CD4-positive, alpha-beta T cell treated with Interleukin-21 for 1 hour (primary cell): ENCODE data around the gene ABHD12.
A peak's percentile ranks its signal among the peaks of the same experiment; 100 is the strongest.

Experiments used
- DNase-seq: peaks from one replicate; pipeline ENCODE4 v3.0.0-alpha.2; 2020

Gene ABHD12

DNA sequence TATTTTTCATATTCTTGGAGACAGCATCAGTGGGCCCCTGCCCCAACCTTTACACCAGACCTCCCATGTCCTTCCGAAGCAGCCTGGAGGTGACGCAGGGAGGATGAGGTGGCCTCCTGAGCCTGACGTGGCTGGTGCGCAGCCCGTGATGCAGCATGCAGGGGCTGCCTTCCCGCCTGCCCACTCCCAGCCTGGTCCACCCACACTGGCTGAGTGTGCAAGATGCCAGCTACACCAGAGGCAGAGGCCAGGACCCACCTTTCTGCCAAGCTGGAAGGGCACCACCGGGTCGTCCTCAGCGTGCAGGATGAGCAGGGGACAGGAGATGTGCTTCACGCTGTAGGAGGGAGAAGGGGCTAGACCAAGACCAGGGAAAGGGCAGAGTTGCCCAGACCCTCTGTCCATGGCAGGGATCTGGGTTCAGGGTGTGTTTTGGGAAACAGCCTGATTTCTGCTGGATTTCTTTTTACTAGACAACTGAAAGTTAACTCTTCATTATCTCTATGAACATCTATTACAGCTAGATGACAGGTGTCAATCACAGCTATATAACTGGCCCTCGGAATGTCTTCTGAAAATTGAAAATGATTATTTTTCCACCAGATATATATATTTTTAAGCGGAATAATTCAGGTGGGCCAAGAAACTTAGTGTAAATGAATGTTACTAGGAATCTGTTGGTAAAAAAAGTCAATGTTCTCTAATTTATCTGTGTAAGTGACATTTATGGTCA, 87.2 kb downstream of the ABHD12 start:
- DNase-seq = no peak

DNA sequence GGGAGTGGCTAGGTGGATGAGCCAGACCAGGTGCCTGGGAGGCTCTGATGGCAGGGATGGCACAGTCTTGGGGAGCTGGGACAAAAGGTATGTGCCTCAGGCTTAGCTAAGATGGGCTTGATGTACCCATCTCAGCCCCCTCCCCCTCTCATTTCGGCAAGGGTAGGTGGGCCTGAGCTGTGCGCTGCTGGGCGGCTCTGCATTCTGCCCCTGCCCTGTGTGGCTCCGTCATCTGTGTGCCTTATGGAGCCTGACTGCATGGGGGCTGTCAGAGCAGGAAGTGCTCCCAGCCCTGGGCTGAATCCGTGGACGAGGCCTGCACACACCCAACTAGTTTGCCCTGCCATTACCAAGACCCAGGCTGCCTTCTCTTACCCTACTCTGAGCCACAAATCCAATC, 88.0 kb downstream of the ABHD12 start:
- DNase-seq = no peak

DNA sequence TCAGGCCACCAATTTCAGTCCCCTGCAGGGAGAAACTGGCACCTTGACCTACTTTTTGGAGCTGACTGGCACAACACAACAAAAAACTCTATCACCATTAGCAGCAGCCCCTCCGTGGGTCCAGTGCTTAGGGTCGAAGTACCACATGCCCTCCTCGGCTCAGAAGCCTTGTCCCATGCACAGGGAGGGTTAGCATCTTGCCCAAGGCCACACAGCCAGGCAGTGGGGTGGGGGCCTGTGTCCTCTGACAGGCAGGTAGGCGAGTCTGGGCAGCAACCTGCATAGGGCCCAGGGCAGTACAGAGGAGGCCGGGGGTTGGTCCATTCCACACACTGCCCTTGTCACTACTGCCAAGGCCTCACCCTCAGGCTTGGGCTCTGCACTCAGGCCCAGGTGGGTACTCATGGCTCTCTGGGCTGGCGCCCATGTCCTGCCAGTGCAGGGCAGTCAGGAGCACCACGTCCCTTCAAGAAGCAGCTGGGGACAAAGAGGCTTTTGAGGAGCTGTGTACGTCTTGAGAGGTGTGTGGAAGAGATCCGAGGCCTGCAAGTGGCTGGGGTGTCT, 89.2 kb downstream of the ABHD12 start:
- DNase-seq = no peak

DNA sequence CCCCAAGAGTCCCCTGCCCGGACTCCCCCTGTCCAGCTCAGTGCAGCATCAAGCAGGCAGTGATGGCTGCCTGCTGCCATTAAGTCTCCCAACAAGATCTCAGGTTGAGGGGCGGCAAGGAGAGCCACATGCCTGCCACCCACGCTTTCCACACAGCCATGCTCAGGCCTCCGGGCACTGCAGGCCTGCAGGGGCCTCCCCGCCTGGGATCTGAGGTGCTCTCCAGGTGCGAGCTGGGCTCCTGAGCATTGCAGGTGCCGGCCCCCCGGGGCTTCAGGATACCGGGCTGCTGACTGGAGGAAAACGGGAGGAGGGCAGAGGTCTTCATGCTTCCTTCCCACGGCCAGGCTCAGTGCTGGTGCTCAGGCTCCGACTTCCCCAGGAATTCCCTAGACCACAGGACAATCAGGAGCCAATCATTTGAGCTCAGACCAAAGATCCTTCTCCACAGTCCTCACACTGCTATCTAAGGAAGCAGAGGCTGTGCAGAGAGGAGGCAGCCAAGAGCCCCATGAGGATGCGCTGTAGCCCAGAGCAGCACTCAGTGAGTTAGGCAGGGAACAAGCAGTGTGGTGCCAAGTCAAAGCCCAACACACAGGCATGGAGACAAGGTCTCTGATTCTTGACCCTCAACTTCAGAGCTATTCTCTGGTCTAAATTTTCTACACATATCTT, 90.0 kb downstream of the ABHD12 start:
- no peak for DNase-seq

DNA sequence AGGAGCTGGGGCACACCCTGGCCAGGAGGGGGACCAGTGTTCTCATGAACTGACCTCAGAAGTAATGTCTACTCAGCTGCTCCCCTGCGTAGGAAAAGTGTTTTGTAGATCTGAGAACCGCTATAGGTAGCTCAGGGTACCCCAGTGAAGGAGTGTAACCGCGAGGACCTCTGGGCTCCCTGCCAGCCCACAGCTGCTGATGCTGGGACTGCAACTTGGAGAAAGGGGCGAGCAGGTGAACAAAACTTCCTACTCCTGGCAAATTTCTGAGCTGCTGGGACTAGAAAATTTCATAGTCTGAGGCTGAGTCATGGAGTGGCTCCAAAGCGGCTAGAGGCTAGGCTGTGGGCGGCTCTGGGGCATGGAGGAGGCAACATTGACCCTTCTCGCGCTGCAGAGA, 90.8 kb downstream of the ABHD12 start:
- no peak for DNase-seq

DNA sequence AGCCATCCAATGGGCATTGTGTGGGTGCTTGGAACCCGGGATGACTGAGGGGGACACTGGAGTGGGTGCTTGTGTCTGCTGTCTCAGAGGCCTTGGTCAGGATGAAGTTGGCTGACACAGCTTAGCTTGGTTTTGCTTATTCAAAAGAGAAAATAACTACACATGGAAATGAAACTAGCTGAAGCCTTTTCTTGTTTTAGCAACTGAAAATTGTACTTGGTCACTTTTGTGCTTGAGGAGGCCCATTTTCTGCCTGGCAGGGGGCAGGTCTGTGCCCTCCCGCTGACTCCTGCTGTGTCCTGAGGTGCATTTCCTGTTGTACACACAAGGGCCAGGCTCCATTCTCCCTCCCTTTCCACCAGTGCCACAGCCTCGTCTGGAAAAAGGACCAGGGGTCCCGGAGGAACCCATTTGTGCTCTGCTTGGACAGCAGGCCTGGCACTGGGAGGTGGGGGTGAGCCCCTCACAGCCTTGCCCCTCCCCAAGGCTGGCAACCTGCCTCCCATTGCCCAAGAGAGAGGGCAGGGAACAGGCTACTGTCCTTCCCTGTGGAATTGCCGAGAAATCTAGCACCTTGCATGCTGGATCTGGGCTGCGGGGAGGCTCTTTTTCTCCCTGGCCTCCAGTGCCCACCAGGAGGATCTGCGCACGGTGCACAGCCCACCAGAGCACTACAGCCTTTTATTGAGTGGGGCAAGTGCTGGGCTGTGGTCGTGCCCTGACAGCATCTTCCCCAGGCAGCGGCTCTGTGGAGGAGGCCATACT, 93.3 kb downstream of the ABHD12 start:
- no peak for DNase-seq

DNA sequence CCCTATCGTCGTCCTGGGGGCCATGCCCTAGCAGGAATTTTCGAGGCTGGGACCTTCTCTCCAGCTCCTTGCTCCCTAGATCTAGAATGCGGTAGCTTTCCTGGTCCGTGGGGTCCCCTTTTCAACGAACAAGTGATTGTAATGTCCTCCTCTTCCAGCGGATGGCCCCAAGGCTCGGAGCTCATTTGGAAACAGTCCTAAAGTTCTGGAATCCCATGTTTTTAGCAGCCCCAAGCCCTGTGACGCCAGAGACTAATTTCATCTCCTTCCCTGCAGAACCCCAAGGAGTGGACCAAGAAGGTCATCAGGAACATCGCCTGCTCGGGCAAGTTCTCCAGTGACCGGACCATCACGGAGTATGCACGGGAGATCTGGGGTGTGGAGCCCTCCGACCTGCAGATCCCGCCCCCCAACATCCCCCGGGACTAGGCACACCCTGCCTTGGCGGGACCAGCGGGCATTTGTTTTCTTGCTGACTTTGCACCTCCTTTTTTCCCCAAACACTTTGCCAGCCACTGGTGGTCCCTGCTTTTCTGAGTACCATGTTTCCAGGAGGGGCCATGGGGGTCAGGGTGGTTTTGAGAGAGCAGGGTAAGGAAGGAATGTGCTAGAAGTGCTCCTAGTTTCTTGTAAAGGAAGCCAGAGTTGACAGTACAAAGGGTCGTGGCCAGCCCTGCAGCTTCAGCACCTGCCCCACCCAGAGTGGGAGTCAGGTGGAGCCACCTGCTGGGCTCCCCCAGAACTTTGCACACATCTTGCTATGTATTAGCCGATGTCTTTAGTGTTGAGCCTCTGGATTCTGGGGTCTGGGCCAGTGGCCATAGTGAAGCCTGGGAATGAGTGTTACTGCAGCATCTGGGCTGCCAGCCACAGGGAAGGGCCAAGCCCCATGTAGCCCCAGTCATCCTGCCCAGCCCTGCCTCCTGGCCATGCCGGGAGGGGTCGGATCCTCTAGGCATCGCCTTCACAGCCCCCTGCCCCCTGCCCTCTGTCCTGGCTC, 94.2 kb downstream of the ABHD12 start:
- peak; percentile 11 for DNase-seq

DNA sequence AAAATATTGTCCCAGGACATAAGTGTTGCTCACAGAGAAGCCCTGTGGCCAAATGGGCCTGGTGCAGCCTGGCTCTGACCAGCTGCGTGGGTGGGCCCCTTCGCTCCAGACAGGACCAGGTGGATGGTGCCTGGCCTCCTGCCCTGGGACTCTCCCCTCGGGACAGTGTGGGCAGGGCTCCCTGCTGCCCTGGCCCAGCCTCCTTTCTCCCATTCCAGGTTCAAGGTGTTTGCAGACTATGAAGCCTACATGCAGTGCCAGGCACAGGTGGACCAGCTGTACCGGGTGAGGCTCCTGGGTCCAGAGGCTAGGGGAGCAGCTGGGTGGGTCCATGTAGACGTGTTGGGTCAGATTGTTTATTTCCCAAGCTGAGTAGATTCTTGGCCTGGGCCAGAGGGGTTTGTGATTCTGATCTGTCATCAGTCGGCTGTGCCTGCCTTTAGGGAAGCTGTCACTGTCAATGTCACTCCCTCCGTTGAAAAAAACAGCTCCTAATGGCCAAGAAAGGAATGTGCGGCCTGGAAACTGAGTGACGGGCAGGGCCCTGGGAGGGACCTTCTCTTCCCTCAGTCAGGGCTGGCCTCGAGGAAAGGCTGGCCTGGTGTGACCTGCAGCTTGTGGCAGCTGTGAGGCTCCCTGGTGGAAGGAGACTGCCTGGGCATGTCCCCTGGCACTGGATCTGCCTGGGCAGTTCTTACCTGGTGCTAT, 95.1 kb downstream of the ABHD12 start:
- no peak for DNase-seq

DNA sequence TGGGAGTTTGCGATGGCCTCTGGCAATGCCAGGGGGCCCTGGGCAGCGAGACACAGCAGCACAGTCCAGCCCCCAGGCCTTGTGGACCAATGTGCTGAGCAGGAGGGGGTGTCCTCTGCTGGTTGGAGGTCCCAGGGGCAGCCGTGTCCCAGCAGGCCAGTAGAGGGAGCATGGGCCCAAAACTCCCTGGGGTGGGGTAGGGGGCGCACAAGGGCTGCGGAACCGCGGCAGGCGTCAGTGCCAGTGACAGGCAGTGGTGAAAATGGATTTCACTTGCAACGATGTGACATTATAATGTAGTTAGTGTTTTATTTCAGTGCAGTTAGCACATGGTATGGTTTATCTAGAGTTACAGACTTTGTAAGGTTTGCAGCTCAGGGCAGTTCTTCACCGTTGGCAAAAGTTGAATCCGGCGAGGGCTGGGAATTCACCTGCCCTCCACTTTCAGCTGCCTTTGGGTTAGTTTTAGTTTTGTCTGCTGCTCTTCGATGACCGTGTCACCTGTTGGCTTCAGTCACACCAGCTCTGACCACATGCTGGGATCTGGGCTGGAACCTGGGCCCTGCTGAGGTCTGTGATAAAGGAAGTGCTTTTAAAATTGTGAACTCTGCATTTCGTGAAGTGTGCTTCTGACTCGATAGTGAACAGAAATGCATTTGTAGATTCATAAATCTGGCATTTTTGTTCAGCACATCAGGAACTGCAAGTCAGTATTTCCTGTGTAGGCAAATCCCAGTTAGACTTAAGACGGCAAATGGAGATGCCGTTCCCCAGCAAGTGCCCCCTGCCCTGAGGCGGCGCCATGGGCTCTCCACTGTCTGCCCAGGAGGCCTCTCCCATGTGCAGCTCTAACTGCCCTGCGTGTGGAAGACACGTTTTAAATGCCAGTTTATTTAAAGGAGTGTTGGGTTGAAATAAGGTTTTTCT, 95.9 kb downstream of the ABHD12 start:
- DNase-seq = peak; percentile 61

DNA sequence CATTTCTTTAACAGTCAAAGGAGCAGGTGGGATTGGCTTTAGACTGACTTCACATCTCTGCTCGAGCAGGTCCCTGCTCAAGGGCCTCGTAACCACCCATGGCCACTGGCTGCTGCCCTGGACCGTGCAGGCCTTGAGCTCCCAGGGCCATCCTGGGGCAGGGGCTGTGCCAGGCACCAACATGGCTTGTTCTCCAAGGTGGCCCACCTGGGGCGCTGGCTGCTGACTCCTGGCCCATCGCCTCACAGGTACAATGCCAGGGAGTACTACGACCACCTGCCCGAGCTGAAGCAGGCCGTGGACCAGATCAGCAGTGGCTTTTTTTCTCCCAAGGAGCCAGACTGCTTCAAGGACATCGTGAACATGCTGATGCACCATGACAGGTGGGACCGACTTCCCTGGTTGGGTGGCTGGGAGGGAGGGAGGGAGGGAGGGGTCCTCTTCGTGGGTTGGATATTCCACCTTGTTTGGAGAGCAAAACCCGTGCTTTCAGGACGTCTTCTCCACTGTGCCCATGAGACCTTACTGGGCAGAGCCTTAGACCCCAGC, 96.7 kb downstream of the ABHD12 start:
- DNase-seq = no peak

DNA sequence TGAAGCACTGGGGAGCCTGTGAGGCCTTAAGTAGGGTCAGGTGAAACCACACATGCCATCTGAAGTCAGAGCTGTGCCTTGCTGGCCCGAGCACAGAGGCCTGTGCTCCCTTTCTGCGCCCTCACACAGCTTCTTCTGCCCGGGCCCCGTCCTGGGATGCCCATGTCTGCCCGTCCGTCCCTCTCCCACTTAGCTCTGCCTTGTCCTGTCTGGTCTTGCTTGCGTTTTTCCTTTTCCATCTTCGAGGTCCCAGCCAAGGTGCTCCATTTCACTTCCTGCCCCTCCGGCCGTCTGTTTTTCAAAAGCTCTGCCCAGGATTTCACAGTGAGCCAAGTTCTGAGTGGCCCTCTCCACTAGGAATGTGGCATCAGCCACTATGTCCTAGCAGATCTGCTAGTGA, 97.1 kb downstream of the ABHD12 start:
- DNase-seq = no peak

DNA sequence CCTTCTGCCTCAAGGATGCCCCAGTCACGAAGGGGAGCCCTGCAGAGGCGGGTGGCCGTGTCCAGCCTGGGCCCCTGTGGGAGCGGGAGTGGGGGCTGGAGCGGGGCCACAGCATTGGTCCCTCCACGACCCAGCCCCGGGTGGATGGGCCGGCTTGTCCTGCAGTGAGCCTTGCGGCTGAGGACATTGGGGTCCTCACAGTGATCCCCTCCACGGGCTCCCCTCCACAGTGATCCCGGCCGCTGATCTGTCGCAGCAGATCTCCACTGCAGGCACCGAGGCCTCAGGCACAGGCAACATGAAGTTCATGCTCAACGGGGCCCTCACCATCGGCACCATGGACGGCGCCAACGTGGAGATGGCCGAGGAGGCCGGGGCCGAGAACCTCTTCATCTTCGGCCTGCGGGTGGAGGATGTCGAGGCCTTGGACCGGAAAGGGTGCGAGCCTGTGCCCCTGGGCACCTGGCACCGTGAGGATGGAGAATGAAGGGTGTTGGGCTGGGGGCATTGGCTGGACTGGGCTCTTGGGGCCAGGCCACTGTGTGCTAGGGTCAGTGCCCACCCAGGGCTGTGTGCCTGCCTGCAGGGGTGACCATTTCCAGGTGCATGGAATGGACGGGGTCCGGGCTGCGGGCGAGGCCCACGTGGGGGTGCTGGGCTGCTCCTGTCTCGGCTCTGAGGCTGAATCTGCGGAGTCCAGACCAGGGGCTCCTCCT, 98.3 kb downstream of the ABHD12 start:
- DNase-seq = no peak

DNA sequence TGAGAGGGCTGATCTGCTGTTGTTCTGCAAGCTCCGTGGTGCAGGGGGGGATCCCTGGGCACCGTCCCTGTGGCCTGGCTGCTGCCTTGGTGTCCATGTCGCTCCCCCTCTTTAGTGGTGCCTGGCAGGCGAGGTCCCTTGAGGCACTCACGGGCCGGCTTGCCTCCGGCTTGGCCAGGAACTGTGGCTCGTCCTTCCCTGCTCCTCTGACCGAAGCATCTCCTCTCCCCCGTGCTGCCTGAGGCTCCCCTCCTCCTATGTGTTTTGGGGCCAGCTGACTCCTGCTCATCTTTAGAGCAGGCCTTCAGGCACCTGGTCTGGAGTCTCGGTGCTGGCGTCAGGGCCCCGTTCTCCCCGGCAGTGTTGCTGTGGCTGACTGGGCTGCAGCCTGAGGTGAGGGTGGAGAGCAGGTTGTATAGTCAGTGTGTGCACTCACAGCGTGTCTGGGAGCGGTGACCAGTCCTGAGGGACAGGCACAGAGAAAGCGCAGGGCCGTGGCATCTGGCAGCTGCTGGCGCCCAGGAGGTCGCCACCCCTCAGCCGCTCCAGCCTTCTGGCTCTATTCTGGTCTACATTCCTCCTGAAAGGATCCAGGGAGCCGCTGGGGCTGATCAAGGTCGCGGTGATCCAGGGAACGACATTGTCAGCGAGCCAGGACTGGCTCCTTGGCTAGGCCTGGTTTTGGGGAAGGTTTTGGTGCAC, 99.1 kb downstream of the ABHD12 start:
- DNase-seq = no peak

DNA sequence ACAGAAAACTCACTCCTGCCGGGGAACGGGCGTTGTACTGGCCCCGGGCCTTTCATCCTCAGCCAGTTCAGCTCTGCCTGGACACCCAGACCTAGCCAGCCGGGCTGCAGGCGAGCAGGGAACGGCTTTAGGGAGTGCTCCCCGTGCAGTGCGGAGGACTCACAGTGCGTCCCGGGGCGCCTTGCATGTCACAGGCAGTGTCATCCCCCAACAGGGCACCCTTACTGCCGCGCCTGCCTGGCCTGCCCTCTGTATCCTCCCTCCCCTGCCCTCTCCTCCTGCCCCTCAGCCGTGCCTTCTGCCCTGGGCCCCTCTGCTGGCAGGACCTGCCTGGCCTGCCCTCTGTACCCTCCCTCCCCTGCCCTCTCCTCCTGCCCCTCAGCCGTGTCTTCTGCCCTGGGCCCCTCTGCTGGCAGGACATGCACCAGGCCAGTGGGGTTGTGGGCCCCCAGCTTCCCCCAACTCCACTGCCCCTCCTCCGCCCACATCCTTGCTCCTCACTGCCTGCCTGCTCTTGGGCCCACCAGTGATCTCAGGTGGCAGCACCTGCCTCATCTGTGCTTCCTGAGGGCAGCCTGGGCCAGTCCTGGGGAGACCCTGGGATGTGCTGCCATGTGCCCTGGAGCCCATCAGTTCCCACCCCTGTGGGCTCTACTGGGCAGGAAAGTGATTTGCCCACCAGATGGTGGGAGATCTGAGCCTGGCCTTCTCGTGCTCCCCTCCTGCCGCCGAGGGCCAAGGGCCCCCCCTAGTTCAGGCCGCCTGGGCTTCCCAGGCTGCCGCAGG, 99.8 kb downstream of the ABHD12 start:
- DNase-seq = no peak

DNA sequence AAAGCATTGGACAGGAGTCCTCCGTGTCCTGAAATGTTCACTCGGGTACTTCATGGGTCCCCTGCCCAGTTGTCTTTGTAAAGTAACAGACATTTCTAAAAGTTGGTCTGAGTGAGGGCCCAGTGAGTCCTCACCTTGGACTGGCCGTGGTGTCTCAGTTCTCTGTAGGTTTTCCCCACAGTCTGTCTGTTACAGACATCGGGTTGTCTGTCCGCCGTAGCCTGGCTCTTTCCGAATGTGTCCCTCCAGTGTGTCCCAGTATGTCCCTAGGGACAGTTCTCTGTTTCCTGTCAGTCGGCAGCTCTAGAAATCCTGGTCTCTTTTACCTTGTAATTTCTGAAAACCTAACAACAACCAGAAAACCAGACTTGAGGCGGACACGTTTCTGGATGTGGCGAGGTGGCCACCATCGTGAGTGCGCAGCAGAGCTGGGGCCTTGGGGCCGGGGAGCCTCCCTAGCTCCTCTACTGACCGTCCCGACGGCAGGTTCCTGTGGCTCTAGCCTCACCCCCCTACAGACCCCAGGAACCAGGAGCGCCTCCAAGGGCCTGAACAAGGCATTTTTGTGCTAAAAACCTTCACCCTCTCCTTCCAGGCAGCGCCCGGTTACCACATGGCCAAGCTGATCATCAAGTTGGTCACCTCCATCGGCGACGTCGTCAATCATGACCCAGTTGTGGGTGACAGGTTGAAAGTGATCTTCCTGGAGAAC, 100.6 kb downstream of the ABHD12 start:
- no peak for DNase-seq

DNA sequence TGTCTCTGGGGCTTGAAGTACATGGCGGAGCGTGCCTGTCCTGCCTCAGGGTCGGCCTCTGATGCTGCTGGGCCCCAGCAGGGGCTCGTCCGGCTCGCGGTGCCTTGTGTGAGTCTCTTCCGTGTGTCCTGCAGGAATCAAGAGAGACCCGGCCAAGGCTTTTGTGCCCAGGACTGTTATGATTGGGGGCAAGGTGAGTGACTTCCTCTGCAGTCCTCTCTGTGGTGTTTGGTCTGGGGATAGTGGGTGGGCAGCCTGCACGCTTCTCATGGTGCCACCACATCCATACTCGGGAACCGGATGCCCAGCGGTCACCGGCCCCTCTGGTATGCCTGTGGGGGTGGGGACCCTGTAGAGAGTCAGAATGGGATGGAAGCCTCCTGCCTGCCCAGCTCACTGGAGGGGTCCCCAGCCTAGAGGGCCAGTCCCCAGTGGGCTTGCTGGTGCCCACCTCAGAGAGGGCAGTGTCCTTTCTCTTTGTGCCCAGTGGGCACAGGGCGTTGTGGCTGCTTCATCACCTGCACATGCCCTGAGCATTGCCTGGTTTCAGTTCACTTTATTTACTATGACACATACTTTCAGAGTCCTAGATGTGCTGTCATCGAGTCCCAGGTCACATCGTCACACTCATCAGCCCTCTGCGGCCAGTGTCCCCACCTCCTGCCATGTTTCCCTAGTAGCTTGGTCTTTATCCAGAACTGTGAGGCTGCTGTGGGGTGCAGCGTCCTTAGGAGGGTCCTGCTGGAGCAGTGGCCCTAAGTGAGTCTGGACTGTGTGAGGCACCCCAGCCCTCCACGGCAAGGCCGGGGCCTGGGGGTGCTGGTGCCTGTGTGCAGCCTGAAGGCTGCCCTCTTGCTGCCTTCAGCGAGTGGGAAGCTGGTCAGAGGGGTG, 102.1 kb downstream of the ABHD12 start:
- no peak for DNase-seq
